OCI-LY3 (cell line): ENCODE data around the gene SMTN.

Source experiments
- H2AFZ ChIP-seq: fragments of 200-600, 300-600 bp; shearing (Covaris generic); 2 replicates; pipeline ENCODE4 v1.6.0; 2014; ENCODE audit warnings: antibody characterized with exemption, low read depth, low read length
- H3K27ac ChIP-seq: fragments of 200-600, 300-600 bp; sonication (generic); 2 replicates; pipeline ENCODE4 v1.5.1; 2014; ENCODE audit warnings: mild to moderate bottlenecking, low read length, moderate library complexity, mixed read lengths
- H3K27me3 ChIP-seq: fragments of 200-600, 300-600 bp; sonication (generic); 2 replicates; pipeline ENCODE4 v1.6.1; 2014; ENCODE audit warnings: low read depth, low read length, mixed read lengths
- H3K36me3 ChIP-seq: fragments of 200-600, 300-600 bp; sonication (generic); replicated peaks from 2 replicates; pipeline ENCODE3; 2014; ENCODE audit warnings: low read depth, low read length, mixed read lengths
- H3K4me1 ChIP-seq: fragments of 300-600, 200-600 bp; sonication (generic); 2 replicates; pipeline ENCODE4 v1.6.1; 2014; ENCODE audit warnings: low read length, mixed read lengths
- H3K4me2 ChIP-seq: fragments of 200-600, 300-600 bp; sonication (generic); 2 replicates; pipeline ENCODE4 v1.6.1; 2014; ENCODE audit warnings: low read length, mixed read lengths
- H3K4me3 ChIP-seq: fragments of 300-600, 200-600 bp; sonication (generic); 2 replicates; pipeline ENCODE4 v1.5.1; 2014; ENCODE audit warnings: antibody characterized with exemption, mild to moderate bottlenecking, low read length, moderate library complexity
- H3K79me2 ChIP-seq: fragments of 300-600, 200-600 bp; shearing (Covaris generic); 2 replicates; pipeline ENCODE4 v1.6.1; 2014; ENCODE audit warnings: mild to moderate bottlenecking, low read length, mixed read lengths
- H3K9ac ChIP-seq: fragments of 300-600, 200-600 bp; shearing (Covaris generic); 2 replicates; pipeline ENCODE4 v1.6.0; 2014; ENCODE audit warnings: mild to moderate bottlenecking, low read length, moderate library complexity
- H3K9me3 ChIP-seq: fragments of 200-600, 300-600 bp; shearing (Covaris generic); 2 replicates; pipeline ENCODE4 v1.6.1; 2014; ENCODE audit warnings: low read length, mixed read lengths; ENCODE audit not compliant: insufficient read depth
- H4K20me1 ChIP-seq: fragments of 200-600, 300-600 bp; sonication (generic); 2 replicates; pipeline ENCODE4 v1.6.1; 2016; ENCODE audit warnings: low read length, mixed read lengths; ENCODE audit not compliant: insufficient read depth
- EZH2phosphoT487 ChIP-seq: fragments of 200-600 bp; shearing (Covaris generic); IDR thresholded peaks from 2 replicates; pipeline ENCODE4 v1.6.1; 2018; ENCODE audit warnings: antibody characterized with exemption, mixed run types, low read depth
- TF ChIP-seq, protein P1 (sequence below): fragments of 200-600, 300-600 bp; sonication (generic); IDR thresholded peaks from 2 replicates; pipeline ENCODE4 v1.5.1; 2014; ENCODE audit warnings: antibody characterized with exemption, low read length, low read depth

The SMTN gene

DNA sequence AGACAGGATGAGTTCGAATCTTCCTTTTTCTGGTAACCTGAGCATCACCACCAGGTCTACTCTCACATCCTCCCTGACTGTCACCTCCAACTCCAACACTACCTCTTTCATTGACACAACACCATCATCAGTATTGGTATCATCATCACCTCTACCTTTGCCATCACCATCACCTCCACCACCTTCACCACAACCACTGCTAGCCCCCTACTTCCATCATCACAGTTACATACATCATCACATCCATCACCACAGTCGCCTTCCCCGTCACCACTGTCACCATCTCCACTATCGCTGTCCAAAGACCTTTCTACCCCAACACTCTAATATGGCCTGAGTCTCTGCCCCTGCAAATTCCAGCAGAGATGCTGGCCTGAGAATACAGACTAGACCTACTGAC is 40.3 kb downstream of the SMTN start:
- no peak overlapping the region for H2AFZ ChIP-seq
- H3K4me3 ChIP-seq = no peak overlapping the region
- H4K20me1 ChIP-seq = no peaks in the 10 kb centered on the region
- no peaks in the 10 kb centered on the region for H3K4me1 ChIP-seq
- no peak overlapping the region for H3K9ac ChIP-seq
- H3K9me3 ChIP-seq = no peaks in the 10 kb centered on the region
- H3K79me2 ChIP-seq = no peaks in the 10 kb centered on the region
- H3K27me3 ChIP-seq = no peaks in the 10 kb centered on the region
- no peaks in the 10 kb centered on the region for H3K36me3 ChIP-seq
- TF ChIP-seq, protein P1, sequence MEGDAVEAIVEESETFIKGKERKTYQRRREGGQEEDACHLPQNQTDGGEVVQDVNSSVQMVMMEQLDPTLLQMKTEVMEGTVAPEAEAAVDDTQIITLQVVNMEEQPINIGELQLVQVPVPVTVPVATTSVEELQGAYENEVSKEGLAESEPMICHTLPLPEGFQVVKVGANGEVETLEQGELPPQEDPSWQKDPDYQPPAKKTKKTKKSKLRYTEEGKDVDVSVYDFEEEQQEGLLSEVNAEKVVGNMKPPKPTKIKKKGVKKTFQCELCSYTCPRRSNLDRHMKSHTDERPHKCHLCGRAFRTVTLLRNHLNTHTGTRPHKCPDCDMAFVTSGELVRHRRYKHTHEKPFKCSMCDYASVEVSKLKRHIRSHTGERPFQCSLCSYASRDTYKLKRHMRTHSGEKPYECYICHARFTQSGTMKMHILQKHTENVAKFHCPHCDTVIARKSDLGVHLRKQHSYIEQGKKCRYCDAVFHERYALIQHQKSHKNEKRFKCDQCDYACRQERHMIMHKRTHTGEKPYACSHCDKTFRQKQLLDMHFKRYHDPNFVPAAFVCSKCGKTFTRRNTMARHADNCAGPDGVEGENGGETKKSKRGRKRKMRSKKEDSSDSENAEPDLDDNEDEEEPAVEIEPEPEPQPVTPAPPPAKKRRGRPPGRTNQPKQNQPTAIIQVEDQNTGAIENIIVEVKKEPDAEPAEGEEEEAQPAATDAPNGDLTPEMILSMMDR = no peak
- H3K27ac ChIP-seq = no peak overlapping the region
- H3K4me2 ChIP-seq = no peak overlapping the region

DNA sequence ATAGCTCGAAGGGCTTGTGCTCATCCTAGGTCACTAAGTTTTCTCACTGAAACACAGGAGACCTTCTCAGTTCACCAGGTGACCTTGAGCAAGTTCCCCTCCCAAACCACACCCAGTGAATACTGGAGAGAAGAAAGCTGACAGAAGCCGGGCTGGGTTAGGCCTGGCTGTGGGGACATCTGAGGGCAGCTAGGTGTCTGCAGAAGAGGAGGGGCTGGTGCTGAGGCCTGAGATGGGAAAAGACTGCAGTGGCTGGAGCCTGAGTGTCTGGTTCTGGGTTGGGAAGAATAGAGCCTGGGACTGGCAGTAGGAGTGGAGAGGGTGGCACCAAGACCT is 41.0 kb downstream of the SMTN start:
- no peak overlapping the region for H3K9ac ChIP-seq
- H3K27ac ChIP-seq = no peak overlapping the region
- no peaks in the 10 kb centered on the region for H3K4me1 ChIP-seq
- no peaks in the 10 kb centered on the region for H3K36me3 ChIP-seq
- no peaks in the 10 kb centered on the region for H4K20me1 ChIP-seq
- no peaks in the 10 kb centered on the region for H3K27me3 ChIP-seq
- H2AFZ ChIP-seq = no peak overlapping the region
- no peaks in the 10 kb centered on the region for H3K79me2 ChIP-seq
- TF ChIP-seq, protein P1 = no peak
- no peak for TF ChIP-seq EZH2phosphoT487
- no peaks in the 10 kb centered on the region for H3K9me3 ChIP-seq
- no peak overlapping the region for H3K4me2 ChIP-seq
- no peak overlapping the region for H3K4me3 ChIP-seq

DNA sequence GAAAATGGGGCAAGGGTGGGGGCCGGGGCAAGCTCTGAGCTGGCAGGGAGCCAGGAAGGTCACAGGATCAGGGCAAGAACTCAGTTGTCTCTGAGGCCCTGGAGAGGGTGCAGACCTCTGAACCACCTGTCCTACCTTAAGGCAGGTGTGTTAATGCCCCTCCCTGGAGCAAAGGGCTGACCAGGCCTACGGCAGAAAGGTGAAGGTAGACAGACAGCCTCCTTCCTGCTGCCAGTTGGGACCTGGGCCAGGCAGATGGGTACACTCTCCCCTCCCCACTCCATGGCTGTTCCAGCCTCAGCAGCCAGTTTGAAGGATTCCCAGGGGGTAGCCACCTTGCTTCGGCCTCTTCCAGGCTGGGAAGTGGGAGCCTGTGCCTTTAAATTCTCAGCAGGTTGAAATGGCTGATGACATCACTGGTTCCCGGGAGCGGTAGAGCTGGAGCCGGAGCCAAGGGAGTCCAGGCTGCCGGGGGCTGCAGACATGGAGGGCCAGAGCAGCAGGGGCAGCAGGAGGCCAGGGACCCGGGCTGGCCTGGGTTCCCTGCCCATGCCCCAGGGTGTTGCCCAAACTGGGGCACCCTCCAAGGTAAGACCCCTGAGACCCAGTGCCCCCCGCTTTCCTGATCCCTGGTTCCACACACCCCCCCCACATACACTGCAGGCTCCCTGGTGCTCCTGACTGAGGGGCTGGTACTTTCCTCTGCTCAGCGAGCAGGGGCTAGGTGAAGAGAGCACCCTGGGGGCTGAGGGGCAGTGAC is 41.6 kb downstream of the SMTN start, which contains the start of gene INPP5J:
INPP5J (plus strand) TSS at position 435 of the 760 bp plus-strand sequence; CDS start at position 484, 49 bp downstream.
- no peak within 1 kb of the TSS for H3K27ac ChIP-seq

DNA sequence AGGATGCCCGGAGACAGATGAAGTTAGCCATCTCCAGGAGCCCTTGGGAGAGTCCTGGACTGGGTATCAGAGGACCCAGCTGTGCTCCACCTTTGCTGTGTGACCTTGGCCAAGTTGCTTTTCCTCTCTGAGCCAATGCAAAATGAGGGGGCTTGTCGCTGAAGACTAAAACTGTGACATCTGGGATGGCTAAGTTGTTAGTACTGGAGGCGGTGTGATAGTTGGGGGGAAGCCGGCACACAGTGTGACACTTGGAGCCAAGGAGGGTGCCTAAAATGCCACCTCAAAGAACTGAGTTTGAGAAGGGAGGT is 42.1 kb downstream of the SMTN start:
- Histone ChIP-seq H3K79me2 (no peaks in the 10 kb centered on the region), H3K36me3 (no peaks in the 10 kb centered on the region), H4K20me1 (no peaks in the 10 kb centered on the region), H3K4me1 (peaks cover 6% of the 10 kb centered on the region; the same call in 1 of the 2 replicates), H3K4me2 (no peak overlapping the region), H3K9me3 (no peaks in the 10 kb centered on the region), H2AFZ (no peak overlapping the region), H3K9ac (no peak overlapping the region), H3K27ac (no peak overlapping the region), H3K4me3 (no peak overlapping the region), H3K27me3 (no peaks in the 10 kb centered on the region)
- TF ChIP-seq, protein P1 = no peak
- no peak for TF ChIP-seq EZH2phosphoT487

More for the DNA sequence above, 41.6 kb downstream of the SMTN start, which contains the start of gene INPP5J:
- no peak within 1 kb of the TSS for H3K4me2 ChIP-seq
- H3K9me3 ChIP-seq = no peaks in the 10 kb centered on the region
- H4K20me1 ChIP-seq = no peaks in the 10 kb centered on the region
- no peaks in the 10 kb centered on the region for H3K36me3 ChIP-seq
- TF ChIP-seq EZH2phosphoT487 = no peak
- TF ChIP-seq, protein P1 = no peak
- no peaks in the 10 kb centered on the region for H3K27me3 ChIP-seq
- H3K9ac ChIP-seq = no peak within 1 kb of the TSS
- peaks cover 2% of the 10 kb centered on the region; the same call in 1 of the 2 replicates for H3K4me1 ChIP-seq
- no peak within 1 kb of the TSS; the same call in 1 of the 2 replicates for H2AFZ ChIP-seq
- H3K79me2 ChIP-seq = no peaks in the 10 kb centered on the region
- no peak within 1 kb of the TSS for H3K4me3 ChIP-seq
